ENCODE results near the gene AMT. TPM values are rescaled to one million over a fixed set of nuclear protein-coding genes. Genes with fewer than 3 reads are reported as not detected.

AMT gene
- total and polyA plus RNA-seq, 2 experiments from 2014 or later = 32.8 to 35.6 TPM

DNA sequence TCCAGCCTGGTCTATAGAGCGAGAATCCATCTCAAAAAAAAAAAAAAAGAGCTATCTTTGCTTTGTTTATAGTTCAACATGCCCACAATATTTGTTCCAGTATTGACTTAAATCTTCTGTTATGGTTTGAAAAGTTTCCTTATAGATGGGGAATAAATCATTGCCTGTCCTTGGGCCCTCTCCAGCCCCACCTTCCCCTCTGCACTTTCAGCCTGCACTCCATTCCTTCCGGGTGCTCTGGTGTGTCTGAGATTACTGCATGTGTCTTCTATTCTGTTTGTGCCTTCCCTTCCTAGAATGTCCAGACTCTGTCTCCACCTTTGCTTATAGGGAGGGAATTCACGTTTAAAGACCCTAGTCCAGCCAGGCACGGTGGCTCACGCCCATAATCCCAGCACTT is 38.9 kb downstream of the AMT start:
- no peak for TF ChIP-seq EZH2 (IDR thresholded peaks at IDR 0.05; ENCODE audit: low read depth, unreplicated experiment)
- TF ChIP-seq, protein P1, sequence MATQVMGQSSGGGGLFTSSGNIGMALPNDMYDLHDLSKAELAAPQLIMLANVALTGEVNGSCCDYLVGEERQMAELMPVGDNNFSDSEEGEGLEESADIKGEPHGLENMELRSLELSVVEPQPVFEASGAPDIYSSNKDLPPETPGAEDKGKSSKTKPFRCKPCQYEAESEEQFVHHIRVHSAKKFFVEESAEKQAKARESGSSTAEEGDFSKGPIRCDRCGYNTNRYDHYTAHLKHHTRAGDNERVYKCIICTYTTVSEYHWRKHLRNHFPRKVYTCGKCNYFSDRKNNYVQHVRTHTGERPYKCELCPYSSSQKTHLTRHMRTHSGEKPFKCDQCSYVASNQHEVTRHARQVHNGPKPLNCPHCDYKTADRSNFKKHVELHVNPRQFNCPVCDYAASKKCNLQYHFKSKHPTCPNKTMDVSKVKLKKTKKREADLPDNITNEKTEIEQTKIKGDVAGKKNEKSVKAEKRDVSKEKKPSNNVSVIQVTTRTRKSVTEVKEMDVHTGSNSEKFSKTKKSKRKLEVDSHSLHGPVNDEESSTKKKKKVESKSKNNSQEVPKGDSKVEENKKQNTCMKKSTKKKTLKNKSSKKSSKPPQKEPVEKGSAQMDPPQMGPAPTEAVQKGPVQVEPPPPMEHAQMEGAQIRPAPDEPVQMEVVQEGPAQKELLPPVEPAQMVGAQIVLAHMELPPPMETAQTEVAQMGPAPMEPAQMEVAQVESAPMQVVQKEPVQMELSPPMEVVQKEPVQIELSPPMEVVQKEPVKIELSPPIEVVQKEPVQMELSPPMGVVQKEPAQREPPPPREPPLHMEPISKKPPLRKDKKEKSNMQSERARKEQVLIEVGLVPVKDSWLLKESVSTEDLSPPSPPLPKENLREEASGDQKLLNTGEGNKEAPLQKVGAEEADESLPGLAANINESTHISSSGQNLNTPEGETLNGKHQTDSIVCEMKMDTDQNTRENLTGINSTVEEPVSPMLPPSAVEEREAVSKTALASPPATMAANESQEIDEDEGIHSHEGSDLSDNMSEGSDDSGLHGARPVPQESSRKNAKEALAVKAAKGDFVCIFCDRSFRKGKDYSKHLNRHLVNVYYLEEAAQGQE (IDR thresholded peaks at IDR 0.05; ENCODE audit: unreplicated experiment) = no peak
- TF ChIP-seq CREB1 (CRISPR knock-in tag; IDR thresholded peaks at IDR 0.05; ENCODE audit: low read depth) = no peak
- TF ChIP-seq, protein P2, sequence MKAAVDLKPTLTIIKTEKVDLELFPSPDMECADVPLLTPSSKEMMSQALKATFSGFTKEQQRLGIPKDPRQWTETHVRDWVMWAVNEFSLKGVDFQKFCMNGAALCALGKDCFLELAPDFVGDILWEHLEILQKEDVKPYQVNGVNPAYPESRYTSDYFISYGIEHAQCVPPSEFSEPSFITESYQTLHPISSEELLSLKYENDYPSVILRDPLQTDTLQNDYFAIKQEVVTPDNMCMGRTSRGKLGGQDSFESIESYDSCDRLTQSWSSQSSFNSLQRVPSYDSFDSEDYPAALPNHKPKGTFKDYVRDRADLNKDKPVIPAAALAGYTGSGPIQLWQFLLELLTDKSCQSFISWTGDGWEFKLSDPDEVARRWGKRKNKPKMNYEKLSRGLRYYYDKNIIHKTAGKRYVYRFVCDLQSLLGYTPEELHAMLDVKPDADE (IDR thresholded peaks at IDR 0.05) = no peak
- TF ChIP-seq, protein P3, sequence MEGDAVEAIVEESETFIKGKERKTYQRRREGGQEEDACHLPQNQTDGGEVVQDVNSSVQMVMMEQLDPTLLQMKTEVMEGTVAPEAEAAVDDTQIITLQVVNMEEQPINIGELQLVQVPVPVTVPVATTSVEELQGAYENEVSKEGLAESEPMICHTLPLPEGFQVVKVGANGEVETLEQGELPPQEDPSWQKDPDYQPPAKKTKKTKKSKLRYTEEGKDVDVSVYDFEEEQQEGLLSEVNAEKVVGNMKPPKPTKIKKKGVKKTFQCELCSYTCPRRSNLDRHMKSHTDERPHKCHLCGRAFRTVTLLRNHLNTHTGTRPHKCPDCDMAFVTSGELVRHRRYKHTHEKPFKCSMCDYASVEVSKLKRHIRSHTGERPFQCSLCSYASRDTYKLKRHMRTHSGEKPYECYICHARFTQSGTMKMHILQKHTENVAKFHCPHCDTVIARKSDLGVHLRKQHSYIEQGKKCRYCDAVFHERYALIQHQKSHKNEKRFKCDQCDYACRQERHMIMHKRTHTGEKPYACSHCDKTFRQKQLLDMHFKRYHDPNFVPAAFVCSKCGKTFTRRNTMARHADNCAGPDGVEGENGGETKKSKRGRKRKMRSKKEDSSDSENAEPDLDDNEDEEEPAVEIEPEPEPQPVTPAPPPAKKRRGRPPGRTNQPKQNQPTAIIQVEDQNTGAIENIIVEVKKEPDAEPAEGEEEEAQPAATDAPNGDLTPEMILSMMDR (conservative IDR thresholded peaks at IDR 0.05; ENCODE audit: low read depth in 2 of 2) = no peak
- TF ChIP-seq, protein P4, sequence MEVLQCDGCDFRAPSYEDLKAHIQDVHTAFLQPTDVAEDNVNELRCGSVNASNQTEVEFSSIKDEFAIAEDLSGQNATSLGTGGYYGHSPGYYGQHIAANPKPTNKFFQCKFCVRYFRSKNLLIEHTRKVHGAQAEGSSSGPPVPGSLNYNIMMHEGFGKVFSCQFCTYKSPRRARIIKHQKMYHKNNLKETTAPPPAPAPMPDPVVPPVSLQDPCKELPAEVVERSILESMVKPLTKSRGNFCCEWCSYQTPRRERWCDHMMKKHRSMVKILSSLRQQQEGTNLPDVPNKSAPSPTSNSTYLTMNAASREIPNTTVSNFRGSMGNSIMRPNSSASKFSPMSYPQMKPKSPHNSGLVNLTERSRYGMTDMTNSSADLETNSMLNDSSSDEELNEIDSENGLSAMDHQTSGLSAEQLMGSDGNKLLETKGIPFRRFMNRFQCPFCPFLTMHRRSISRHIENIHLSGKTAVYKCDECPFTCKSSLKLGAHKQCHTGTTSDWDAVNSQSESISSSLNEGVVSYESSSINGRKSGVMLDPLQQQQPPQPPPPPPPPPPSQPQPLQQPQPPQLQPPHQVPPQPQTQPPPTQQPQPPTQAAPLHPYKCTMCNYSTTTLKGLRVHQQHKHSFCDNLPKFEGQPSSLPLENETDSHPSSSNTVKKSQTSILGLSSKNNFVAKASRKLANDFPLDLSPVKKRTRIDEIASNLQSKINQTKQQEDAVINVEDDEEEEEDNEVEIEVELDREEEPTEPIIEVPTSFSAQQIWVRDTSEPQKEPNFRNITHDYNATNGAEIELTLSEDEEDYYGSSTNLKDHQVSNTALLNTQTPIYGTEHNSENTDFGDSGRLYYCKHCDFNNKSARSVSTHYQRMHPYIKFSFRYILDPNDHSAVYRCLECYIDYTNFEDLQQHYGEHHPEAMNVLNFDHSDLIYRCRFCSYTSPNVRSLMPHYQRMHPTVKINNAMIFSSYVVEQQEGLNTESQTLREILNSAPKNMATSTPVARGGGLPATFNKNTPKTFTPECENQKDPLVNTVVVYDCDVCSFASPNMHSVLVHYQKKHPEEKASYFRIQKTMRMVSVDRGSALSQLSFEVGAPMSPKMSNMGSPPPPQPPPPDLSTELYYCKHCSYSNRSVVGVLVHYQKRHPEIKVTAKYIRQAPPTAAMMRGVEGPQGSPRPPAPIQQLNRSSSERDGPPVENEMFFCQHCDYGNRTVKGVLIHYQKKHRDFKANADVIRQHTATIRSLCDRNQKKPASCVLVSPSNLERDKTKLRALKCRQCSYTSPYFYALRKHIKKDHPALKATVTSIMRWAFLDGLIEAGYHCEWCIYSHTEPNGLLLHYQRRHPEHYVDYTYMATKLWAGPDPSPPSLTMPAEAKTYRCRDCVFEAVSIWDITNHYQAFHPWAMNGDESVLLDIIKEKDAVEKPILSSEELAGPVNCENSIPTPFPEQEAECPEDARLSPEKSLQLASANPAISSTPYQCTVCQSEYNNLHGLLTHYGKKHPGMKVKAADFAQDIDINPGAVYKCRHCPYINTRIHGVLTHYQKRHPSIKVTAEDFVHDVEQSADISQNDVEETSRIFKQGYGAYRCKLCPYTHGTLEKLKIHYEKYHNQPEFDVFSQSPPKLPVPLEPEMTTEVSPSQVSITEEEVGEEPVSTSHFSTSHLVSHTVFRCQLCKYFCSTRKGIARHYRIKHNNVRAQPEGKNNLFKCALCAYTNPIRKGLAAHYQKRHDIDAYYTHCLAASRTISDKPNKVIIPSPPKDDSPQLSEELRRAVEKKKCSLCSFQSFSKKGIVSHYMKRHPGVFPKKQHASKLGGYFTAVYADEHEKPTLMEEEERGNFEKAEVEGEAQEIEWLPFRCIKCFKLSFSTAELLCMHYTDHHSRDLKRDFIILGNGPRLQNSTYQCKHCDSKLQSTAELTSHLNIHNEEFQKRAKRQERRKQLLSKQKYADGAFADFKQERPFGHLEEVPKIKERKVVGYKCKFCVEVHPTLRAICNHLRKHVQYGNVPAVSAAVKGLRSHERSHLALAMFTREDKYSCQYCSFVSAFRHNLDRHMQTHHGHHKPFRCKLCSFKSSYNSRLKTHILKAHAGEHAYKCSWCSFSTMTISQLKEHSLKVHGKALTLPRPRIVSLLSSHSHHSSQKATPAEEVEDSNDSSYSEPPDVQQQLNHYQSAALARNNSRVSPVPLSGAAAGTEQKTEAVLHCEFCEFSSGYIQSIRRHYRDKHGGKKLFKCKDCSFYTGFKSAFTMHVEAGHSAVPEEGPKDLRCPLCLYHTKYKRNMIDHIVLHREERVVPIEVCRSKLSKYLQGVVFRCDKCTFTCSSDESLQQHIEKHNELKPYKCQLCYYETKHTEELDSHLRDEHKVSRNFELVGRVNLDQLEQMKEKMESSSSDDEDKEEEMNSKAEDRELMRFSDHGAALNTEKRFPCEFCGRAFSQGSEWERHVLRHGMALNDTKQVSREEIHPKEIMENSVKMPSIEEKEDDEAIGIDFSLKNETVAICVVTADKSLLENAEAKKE (CRISPR knock-in tag; IDR thresholded peaks at IDR 0.05) = no peak
- no peak for TF ChIP-seq EZH2phosphoT487 (IDR thresholded peaks at IDR 0.05; ENCODE audit: unreplicated experiment)
- TF ChIP-seq ZNF114 (CRISPR knock-in tag; IDR thresholded peaks at IDR 0.05) = no peak
- TF ChIP-seq NANOG (IDR thresholded peaks at IDR 0.05; ENCODE audit: borderline replicate concordance) = no peak
- no peak for TF ChIP-seq JUNB (IDR thresholded peaks at IDR 0.05; ENCODE audit: unreplicated experiment)
- no peak for TF ChIP-seq STAT1 (IDR thresholded peaks at IDR 0.05; ENCODE audit: unreplicated experiment)
- no peak for TF ChIP-seq ZNF331 (CRISPR knock-in tag; IDR thresholded peaks at IDR 0.05; ENCODE audit: low read depth)
- TF ChIP-seq POLR2AphosphoS5 (IDR thresholded peaks at IDR 0.05; ENCODE audit: low read depth) = no peak
- Histone ChIP-seq H3K4me3 (no peak overlapping the region), H2AFZ (no peak overlapping the region), H3K36me3 (ENCODE audit: insufficient read depth) (no peaks in the 10 kb centered on the region), H3F3A (replicated peaks; ENCODE audit: low read depth) (peaks cover 4% of the 10 kb centered on the region; the same call in 1 of the 2 replicates), H4K20me1 (replicated peaks; ENCODE audit: insufficient read depth) (peaks cover 49% of the 10 kb centered on the region), H3K27me3 (ENCODE audit: insufficient read depth) (no peaks in the 10 kb centered on the region), H3K79me2 (replicated peaks; ENCODE audit: insufficient read depth) (peaks cover 100% of the 10 kb centered on the region), H3K27ac (ENCODE audit: low read depth) (no peak overlapping the region), H3K9me2 (ENCODE audit: insufficient read depth) (no peaks in the 10 kb centered on the region), H3K4me2 (no peak overlapping the region), H3K4me1 (ENCODE audit: insufficient read depth) (0 out of 2 replicates have a peak, but pooled peaks cover under 1% of the 10 kb centered on the region)
- Mint-ChIP-seq H3K27ac (no peak overlapping the region), H3K36me3 (ENCODE audit: low read depth) (peaks cover 3% of the 10 kb centered on the region; the same call in 2 of the 3 replicates), H3K4me1 (peaks cover 3% of the 10 kb centered on the region; the same call in 1 of the 3 replicates), H3K4me3 (no peak overlapping the region), H3K27me3 (ENCODE audit: insufficient read depth, low read depth, poor library complexity) (peaks cover 3% of the 10 kb centered on the region), H3K9me3 (no peaks in the 10 kb centered on the region)
- ATAC-seq (no peak), DNase-seq (ENCODE audit: low spot score) (no peak)

Measured in GM23338 (cell line).